Neural cell (in vitro differentiated cells): ENCODE results near the gene OLIG2. TPM values are rescaled to one million over a fixed set of nuclear protein-coding genes. Genes with fewer than 3 reads are reported as not detected.
A peak's percentile ranks its signal among the peaks of the same experiment; 100 is the strongest.

ENCODE experiments used
- H2AFZ ChIP-seq: fragments of 200-600, 300-800 bp; sonication (generic), shearing (Covaris generic); 2 replicates; pipeline ENCODE4 v1.6.0; 2014; ENCODE audit warnings: low read depth, mild to moderate bottlenecking, antibody characterized with exemption, low read length, moderate library complexity
- H3F3A ChIP-seq: fragments of 200-600 bp; shearing (Covaris generic); 2 replicates; pipeline ENCODE4 v1.6.1; 2016; ENCODE audit warnings: mild to moderate bottlenecking, moderate library complexity, mixed read lengths, antibody characterized with exemption, low read length; ENCODE audit not compliant: insufficient read depth, poor library complexity, severe bottlenecking
- H3K27ac ChIP-seq: fragments of 200-600, 300-800 bp; sonication (generic), shearing (Covaris generic); 2 replicates; pipeline ENCODE4 v1.5.1; 2014; ENCODE audit warnings: mild to moderate bottlenecking, low read length, moderate library complexity
- H3K27me3 ChIP-seq: fragments of 300-800, 200-600 bp; sonication (generic), shearing (Covaris generic); 2 replicates; pipeline ENCODE4 v1.6.0; 2014; ENCODE audit warnings: mild to moderate bottlenecking, low read depth, low read length, moderate library complexity; ENCODE audit not compliant: insufficient read depth
- H3K36me3 ChIP-seq: fragments of 300-800, 200-600 bp; sonication (generic), shearing (Covaris generic); 2 replicates; pipeline ENCODE4 v1.5.1; 2014; ENCODE audit warnings: mild to moderate bottlenecking, antibody characterized with exemption, low read length, moderate library complexity; ENCODE audit not compliant: insufficient read depth
- H3K4me2 ChIP-seq: fragments of 300-800, 200-600 bp; sonication (generic), shearing (Covaris generic); 2 replicates; pipeline ENCODE4 v1.6.0; 2014; ENCODE audit warnings: mild to moderate bottlenecking, low read length
- H3K4me3 ChIP-seq: fragments of 300-800, 200-600 bp; sonication (generic), shearing (Covaris generic); 2 replicates; pipeline ENCODE4 v1.5.1; 2014; ENCODE audit warnings: mild to moderate bottlenecking, low read length, moderate library complexity
- H3K79me2 ChIP-seq: fragments of 200-600 bp; shearing (Covaris generic); replicated peaks from 2 replicates; pipeline ENCODE4 v1.6.0; 2014; ENCODE audit warnings: mild to moderate bottlenecking, low read length, moderate library complexity; ENCODE audit not compliant: insufficient read depth
- H3K9ac ChIP-seq: fragments of 300-800, 200-600 bp; sonication (generic), shearing (Covaris generic); 2 replicates; pipeline ENCODE4 v1.6.1; 2016; ENCODE audit warnings: mild to moderate bottlenecking, low read length, mixed read lengths
- H3K9me2 ChIP-seq: fragments of 200-600 bp; shearing (Covaris generic); 2 replicates; pipeline ENCODE4 v1.6.1; 2016; ENCODE audit warnings: mild to moderate bottlenecking, low read length, mixed read lengths; ENCODE audit not compliant: insufficient read depth
- H3K9me3 ChIP-seq: fragments of 200-600, 300-800 bp; sonication (generic), shearing (Covaris generic); 2 replicates; pipeline ENCODE4 v1.6.1; 2016; ENCODE audit warnings: mild to moderate bottlenecking, mixed run types, low read length, moderate library complexity, mixed read lengths
- H4K20me1 ChIP-seq: fragments of 200-600 bp; shearing (Covaris generic); 2 replicates; pipeline ENCODE4 v1.6.1; 2016; ENCODE audit warnings: mild to moderate bottlenecking, mixed run types; ENCODE audit not compliant: insufficient read depth
- CTCF ChIP-seq: fragments of 450-650 bp; IDR thresholded peaks from 2 replicates; pipeline ENCODE4 v1.5.1; 2014; ENCODE audit warnings: antibody characterized with exemption, mild to moderate bottlenecking, moderate library complexity; ENCODE audit not compliant: poor library complexity, severe bottlenecking
- EP300 ChIP-seq: fragments of 450-650 bp; conservative IDR thresholded peaks from 2 replicates; pipeline ENCODE4 v1.6.1; 2014; ENCODE audit warnings: antibody characterized with exemption, mild to moderate bottlenecking, moderate library complexity; ENCODE audit not compliant: poor library complexity, severe bottlenecking
- EZH2 ChIP-seq: fragments of 200-600, 300-800 bp; shearing (Covaris generic), sonication (generic); IDR thresholded peaks from 2 replicates; pipeline ENCODE4 v1.6.1; 2014; ENCODE audit warnings: antibody characterized with exemption, low read length, borderline replicate concordance, mild to moderate bottlenecking; ENCODE audit not compliant: insufficient read depth, poor library complexity, severe bottlenecking
- MXI1 ChIP-seq: fragments of 450-650 bp; conservative IDR thresholded peaks from 2 replicates; pipeline ENCODE4 v1.6.1; 2014; ENCODE audit warnings: antibody characterized with exemption, mild to moderate bottlenecking; ENCODE audit not compliant: poor library complexity, severe bottlenecking
- POLR2AphosphoS5 ChIP-seq: IDR thresholded peaks from 2 replicates; pipeline ENCODE4 v1.6.1; 2012
- RAD21 ChIP-seq: fragments of 450-650 bp; conservative IDR thresholded peaks from 2 replicates; pipeline ENCODE4 v1.6.1; 2014; ENCODE audit warnings: antibody characterized with exemption, mild to moderate bottlenecking, moderate library complexity
- SMC3 ChIP-seq: fragments of 450-650 bp; conservative IDR thresholded peaks from 2 replicates; pipeline ENCODE4 v1.6.1; 2014; ENCODE audit warnings: antibody characterized with exemption, mild to moderate bottlenecking, moderate library complexity; ENCODE audit not compliant: poor library complexity
- TAF1 ChIP-seq: IDR thresholded peaks from 2 replicates; pipeline ENCODE4 v1.6.1; 2012; ENCODE audit warnings: low read depth
- polyA plus RNA-seq: library from polyadenylated mRNA; depleted of rRNA; stranded (reverse); fragments of >200 nt; gene quantifications from 2 replicates; pipeline ENCODE4 v1.2.3, GENCODE V29; 2014
- TF ChIP-seq, protein P1 (sequence below): IDR thresholded peaks from 2 replicates; pipeline ENCODE4 v1.6.1; 2012; ENCODE audit warnings: borderline replicate concordance

The OLIG2 gene
- polyA plus RNA-seq, 1 donor from 2014 or later, result 0.90 TPM

- Histone ChIP-seq H3F3A (no peaks in the 10 kb centered on the region), H4K20me1 (no peaks in the 10 kb centered on the region), H3K4me3 (peak overlapping the region; percentile 76), H2AFZ (no peak overlapping the region), H3K27me3 (peaks cover 90% of the 10 kb centered on the region), H3K9ac (no peak overlapping the region), H3K9me2 (no peaks in the 10 kb centered on the region), H3K4me2 (peak overlapping the region; percentile 27), H3K9me3 (peaks cover 14% of the 10 kb centered on the region), H3K36me3 (no peaks in the 10 kb centered on the region), H3K27ac (no peak overlapping the region), H3K79me2 (no peaks in the 10 kb centered on the region)
- TF ChIP-seq CTCF, result no peak
- no peak for TF ChIP-seq EZH2
- TF ChIP-seq MXI1, result no peak
- no peak for TF ChIP-seq EP300
- no peak for TF ChIP-seq SMC3
- TF ChIP-seq TAF1, result no peak
- no peak for TF ChIP-seq RAD21
- no peak for TF ChIP-seq POLR2AphosphoS5
- TF ChIP-seq, protein P1, sequence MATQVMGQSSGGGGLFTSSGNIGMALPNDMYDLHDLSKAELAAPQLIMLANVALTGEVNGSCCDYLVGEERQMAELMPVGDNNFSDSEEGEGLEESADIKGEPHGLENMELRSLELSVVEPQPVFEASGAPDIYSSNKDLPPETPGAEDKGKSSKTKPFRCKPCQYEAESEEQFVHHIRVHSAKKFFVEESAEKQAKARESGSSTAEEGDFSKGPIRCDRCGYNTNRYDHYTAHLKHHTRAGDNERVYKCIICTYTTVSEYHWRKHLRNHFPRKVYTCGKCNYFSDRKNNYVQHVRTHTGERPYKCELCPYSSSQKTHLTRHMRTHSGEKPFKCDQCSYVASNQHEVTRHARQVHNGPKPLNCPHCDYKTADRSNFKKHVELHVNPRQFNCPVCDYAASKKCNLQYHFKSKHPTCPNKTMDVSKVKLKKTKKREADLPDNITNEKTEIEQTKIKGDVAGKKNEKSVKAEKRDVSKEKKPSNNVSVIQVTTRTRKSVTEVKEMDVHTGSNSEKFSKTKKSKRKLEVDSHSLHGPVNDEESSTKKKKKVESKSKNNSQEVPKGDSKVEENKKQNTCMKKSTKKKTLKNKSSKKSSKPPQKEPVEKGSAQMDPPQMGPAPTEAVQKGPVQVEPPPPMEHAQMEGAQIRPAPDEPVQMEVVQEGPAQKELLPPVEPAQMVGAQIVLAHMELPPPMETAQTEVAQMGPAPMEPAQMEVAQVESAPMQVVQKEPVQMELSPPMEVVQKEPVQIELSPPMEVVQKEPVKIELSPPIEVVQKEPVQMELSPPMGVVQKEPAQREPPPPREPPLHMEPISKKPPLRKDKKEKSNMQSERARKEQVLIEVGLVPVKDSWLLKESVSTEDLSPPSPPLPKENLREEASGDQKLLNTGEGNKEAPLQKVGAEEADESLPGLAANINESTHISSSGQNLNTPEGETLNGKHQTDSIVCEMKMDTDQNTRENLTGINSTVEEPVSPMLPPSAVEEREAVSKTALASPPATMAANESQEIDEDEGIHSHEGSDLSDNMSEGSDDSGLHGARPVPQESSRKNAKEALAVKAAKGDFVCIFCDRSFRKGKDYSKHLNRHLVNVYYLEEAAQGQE, result no peak
Observed at GRCh38 chr21:33069645-33069993, 43.9 kb downstream of the OLIG2 start.

DNA sequence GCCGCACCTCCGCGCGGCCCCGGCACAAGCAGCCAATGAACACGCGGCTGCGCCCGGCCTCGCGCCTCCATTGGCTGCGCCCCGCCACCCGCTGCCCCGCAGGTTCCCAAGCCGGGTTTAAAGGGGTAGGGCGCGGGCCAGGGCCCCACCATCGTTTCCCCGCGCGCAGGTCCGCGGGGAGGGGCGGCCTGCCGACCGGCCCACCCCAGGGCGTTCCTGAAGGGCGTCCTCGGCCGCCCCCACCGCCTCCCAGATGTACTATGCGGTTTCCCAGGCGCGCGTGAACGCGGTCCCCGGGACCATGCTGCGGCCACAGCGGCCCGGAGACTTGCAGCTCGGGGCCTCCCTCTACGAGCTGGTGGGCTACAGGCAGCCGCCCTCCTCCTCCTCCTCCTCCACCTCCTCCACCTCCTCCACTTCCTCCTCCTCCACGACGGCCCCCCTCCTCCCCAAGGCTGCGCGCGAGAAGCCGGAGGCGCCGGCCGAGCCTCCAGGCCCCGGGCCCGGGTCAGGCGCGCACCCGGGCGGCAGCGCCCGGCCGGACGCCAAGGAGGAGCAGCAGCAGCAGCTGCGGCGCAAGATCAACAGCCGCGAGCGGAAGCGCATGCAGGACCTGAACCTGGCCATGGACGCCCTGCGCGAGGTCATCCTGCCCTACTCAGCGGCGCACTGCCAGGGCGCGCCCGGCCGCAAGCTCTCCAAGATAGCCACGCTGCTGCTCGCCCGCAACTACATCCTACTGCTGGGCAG, 44.4 kb downstream of the OLIG2 start, which contains the start of gene OLIG1:
TSS of gene OLIG1 (plus strand) at position 148 of the 750 bp plus-strand sequence. CDS start at position 254, 106 bp downstream.
- H4K20me1 ChIP-seq, result no peaks in the 10 kb centered on the region
- no peaks in the 10 kb centered on the region for H3K79me2 ChIP-seq
- H3K4me2 ChIP-seq, result peak within 1 kb of the TSS; percentile 30
- no peaks in the 10 kb centered on the region for H3F3A ChIP-seq
- peak within 1 kb of the TSS; percentile 76 for H3K4me3 ChIP-seq
- H3K9me3 ChIP-seq, result peaks cover 14% of the 10 kb centered on the region
- H3K36me3 ChIP-seq, result no peaks in the 10 kb centered on the region
- H3K9me2 ChIP-seq, result no peaks in the 10 kb centered on the region
- H3K27ac ChIP-seq, result no peak within 1 kb of the TSS
- TF ChIP-seq TAF1 (no peak), MXI1 (peak; percentile 63)
- peak within 1 kb of the TSS; percentile 23 for H3K9ac ChIP-seq
- H2AFZ ChIP-seq, result peak within 1 kb of the TSS; percentile 27
- peaks cover 84% of the 10 kb centered on the region for H3K27me3 ChIP-seq

DNA sequence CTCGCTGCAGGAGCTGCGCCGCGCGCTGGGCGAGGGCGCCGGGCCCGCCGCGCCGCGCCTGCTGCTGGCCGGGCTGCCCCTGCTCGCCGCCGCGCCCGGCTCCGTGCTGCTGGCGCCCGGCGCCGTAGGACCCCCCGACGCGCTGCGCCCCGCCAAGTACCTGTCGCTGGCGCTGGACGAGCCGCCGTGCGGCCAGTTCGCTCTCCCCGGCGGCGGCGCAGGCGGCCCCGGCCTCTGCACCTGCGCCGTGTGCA, 44.9 kb downstream of the OLIG2 start:
- H4K20me1 ChIP-seq, result no peaks in the 10 kb centered on the region
- no peak overlapping the region for H2AFZ ChIP-seq
- no peak overlapping the region for H3K9ac ChIP-seq
- no peaks in the 10 kb centered on the region for H3K36me3 ChIP-seq
- H3K4me3 ChIP-seq, result peak overlapping the region; percentile 76
- TF ChIP-seq CTCF (no peak), SMC3 (no peak), EZH2 (no peak), EP300 (no peak), POLR2AphosphoS5 (no peak), RAD21 (no peak)
- TF ChIP-seq, protein P1, result no peak
- peaks cover 84% of the 10 kb centered on the region for H3K27me3 ChIP-seq
- H3K9me2 ChIP-seq, result no peaks in the 10 kb centered on the region
- H3F3A ChIP-seq, result no peaks in the 10 kb centered on the region
- H3K9me3 ChIP-seq, result peaks cover 14% of the 10 kb centered on the region
- no peak overlapping the region for H3K4me2 ChIP-seq
- no peak overlapping the region for H3K27ac ChIP-seq
- no peaks in the 10 kb centered on the region for H3K79me2 ChIP-seq
